ENCODE data around the gene WASHC2A.
A peak's percentile ranks its signal among the peaks of the same experiment; 100 is the strongest.
"Not testable (repeated sequence)": the region's sequence is repeated elsewhere in the genome, so short reads cannot be mapped to it uniquely, and the experiment has no call there.

Gene WASHC2A

DNA sequence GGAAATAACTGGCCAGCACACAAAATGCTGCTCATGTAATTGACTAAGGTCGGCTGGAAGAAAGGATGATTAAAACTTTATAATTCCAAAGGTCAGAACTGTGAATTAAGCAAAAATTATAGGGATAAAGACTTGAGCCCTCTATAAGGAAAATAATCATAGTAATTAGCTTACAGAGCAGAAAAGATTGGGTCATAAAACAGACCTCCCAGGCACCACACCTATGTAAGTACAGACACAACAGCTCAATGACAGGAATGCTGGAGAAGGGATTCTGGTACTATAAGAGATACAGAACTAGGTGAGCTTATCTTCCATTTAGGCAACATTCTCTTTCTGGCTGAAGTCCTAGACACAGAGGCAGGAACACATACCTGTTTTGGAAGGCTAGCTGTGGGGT, 9.0 kb upstream of the WASHC2A start:
- not testable (repeated sequence) for H3K4me1 ChIP-seq (ENCODE audit: insufficient read depth, low read length, poor library complexity, severe bottlenecking); H3K9ac ChIP-seq (ENCODE audit: low read depth, low read length, poor library complexity, severe bottlenecking); H3K4me2 ChIP-seq (ENCODE audit: low read depth, low read length, poor library complexity, severe bottlenecking); H2AFZ ChIP-seq (ENCODE audit: low read length); H4K20me1 ChIP-seq (ENCODE audit: insufficient read depth, low read length, poor library complexity, severe bottlenecking); H3K36me3 ChIP-seq (ENCODE audit: insufficient read depth, low read length); H3F3A ChIP-seq (ENCODE audit: low read depth); H3K27me3 ChIP-seq (ENCODE audit: insufficient read depth, low read length, poor library complexity, severe bottlenecking); H3K9me3 ChIP-seq (ENCODE audit: insufficient read depth, low read depth, low read length); H3K4me3 ChIP-seq (ENCODE audit: low read length, poor library complexity, severe bottlenecking); H3K79me2 ChIP-seq (ENCODE audit: insufficient read depth, low read length); H3K9me2 ChIP-seq (replicated peaks; ENCODE audit: low read depth, low read length)

DNA sequence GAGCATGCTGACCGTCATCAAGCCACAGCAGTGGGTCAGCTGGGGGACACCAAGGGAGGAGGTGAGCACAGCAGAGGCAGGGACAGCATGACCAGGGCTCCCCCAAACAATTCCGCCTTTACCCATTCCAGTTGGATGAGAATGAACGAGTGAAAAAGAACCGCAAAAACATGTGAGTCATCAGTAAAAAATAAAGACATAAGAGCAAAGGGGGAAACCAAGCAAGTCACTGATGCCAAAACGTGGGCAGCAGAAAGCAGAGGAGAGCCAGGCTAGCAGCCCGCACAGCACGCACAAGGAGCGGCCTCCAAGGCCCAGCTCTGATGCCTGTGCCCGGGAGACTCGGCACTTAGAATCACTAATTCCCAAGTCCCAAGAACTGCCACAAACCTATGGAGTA, 7.8 kb upstream of the WASHC2A start:
- H3K36me3 ChIP-seq (ENCODE audit: insufficient read depth, low read length); H3K4me1 ChIP-seq (ENCODE audit: insufficient read depth, low read length, poor library complexity, severe bottlenecking); H3K79me2 ChIP-seq (ENCODE audit: insufficient read depth, low read length): not testable (repeated sequence)

DNA sequence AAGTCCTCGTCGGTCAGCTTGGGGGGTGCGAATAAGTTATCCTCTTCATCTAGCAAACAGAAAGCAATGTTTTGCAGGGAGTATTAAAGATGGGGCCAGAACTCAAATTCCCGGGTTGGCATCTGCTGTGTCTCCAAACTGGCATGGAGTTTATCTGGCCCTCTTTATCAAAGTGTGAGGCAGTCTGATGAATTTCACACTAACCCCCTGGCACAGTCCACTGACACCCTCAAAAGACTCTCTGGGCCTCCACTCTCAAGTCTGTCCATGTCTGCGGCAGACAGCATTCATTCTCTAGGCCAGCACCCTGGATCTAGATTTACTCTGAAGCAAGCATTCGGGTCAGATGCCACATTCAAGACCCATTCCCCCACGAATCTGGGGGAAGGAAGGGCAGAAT, 6.2 kb upstream of the WASHC2A start:
- H3K9ac ChIP-seq (ENCODE audit: low read depth, low read length, poor library complexity, severe bottlenecking); H3K4me3 ChIP-seq (ENCODE audit: low read length, poor library complexity, severe bottlenecking); H4K20me1 ChIP-seq (ENCODE audit: insufficient read depth, low read length, poor library complexity, severe bottlenecking); H3K9me3 ChIP-seq (ENCODE audit: insufficient read depth, low read depth, low read length); H3K36me3 ChIP-seq (ENCODE audit: insufficient read depth, low read length); H3K79me2 ChIP-seq (ENCODE audit: insufficient read depth, low read length); H3K4me1 ChIP-seq (ENCODE audit: insufficient read depth, low read length, poor library complexity, severe bottlenecking); H3K4me2 ChIP-seq (ENCODE audit: low read depth, low read length, poor library complexity, severe bottlenecking); H3F3A ChIP-seq (ENCODE audit: low read depth); H3K9me2 ChIP-seq (replicated peaks; ENCODE audit: low read depth, low read length); H2AFZ ChIP-seq (ENCODE audit: low read length); H3K27me3 ChIP-seq (ENCODE audit: insufficient read depth, low read length, poor library complexity, severe bottlenecking): not testable (repeated sequence)

More for the DNA sequence above, 7.8 kb upstream of the WASHC2A start:
- H3K4me3 ChIP-seq (ENCODE audit: low read length, poor library complexity, severe bottlenecking); H4K20me1 ChIP-seq (ENCODE audit: insufficient read depth, low read length, poor library complexity, severe bottlenecking); H3K9me2 ChIP-seq (replicated peaks; ENCODE audit: low read depth, low read length); H3K4me2 ChIP-seq (ENCODE audit: low read depth, low read length, poor library complexity, severe bottlenecking); H3F3A ChIP-seq (ENCODE audit: low read depth); H3K9me3 ChIP-seq (ENCODE audit: insufficient read depth, low read depth, low read length); H3K27me3 ChIP-seq (ENCODE audit: insufficient read depth, low read length, poor library complexity, severe bottlenecking); H2AFZ ChIP-seq (ENCODE audit: low read length); H3K9ac ChIP-seq (ENCODE audit: low read depth, low read length, poor library complexity, severe bottlenecking): not testable (repeated sequence)

DNA sequence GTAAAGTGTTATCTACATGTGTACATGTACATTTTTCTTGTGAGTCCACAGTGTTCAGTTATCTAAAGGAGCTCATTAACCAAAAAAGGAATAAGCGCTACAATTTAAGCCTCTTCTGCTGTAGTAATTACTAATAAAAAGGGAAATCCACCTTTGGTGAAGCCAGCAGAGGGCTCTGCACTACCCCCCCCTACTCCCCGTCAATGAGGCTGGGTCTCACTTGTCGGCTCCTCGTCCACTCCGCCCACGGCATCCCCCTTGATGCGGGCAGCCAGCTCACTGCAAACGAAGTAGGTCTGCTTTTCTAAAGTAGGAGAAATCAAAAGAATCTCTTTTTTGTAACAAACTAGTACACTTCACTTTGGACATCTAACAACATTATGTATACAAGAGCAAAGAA, 4.7 kb upstream of the WASHC2A start:
- no peaks in the 10 kb centered on the region for H3K9me2 ChIP-seq (replicated peaks; ENCODE audit: low read depth, low read length)
- no peaks in the 10 kb centered on the region for H3K79me2 ChIP-seq (ENCODE audit: insufficient read depth, low read length)
- no peaks in the 10 kb centered on the region for H3K4me1 ChIP-seq (ENCODE audit: insufficient read depth, low read length, poor library complexity, severe bottlenecking)
- H3K4me2 ChIP-seq (ENCODE audit: low read depth, low read length, poor library complexity, severe bottlenecking): no peak overlapping the region
- H3K9ac ChIP-seq (ENCODE audit: low read depth, low read length, poor library complexity, severe bottlenecking): no peak overlapping the region
- H3K4me3 ChIP-seq (ENCODE audit: low read length, poor library complexity, severe bottlenecking): no peak overlapping the region
- H3K9me3 ChIP-seq (ENCODE audit: insufficient read depth, low read depth, low read length): no peaks in the 10 kb centered on the region
- H3K36me3 ChIP-seq (ENCODE audit: insufficient read depth, low read length): no peaks in the 10 kb centered on the region
- no peaks in the 10 kb centered on the region for H3F3A ChIP-seq (ENCODE audit: low read depth)
- no peak for TF ChIP-seq CTCF (conservative IDR thresholded peaks at IDR 0.05; ENCODE audit: low read length)
- no peak for TF ChIP-seq EZH2phosphoT487 (IDR thresholded peaks at IDR 0.05; ENCODE audit: borderline replicate concordance)
- no peaks in the 10 kb centered on the region for H3K27me3 ChIP-seq (ENCODE audit: insufficient read depth, low read length, poor library complexity, severe bottlenecking)
- no peak overlapping the region for H2AFZ ChIP-seq (ENCODE audit: low read length)
- no peaks in the 10 kb centered on the region for H4K20me1 ChIP-seq (ENCODE audit: insufficient read depth, low read length, poor library complexity, severe bottlenecking)

- not testable (repeated sequence) for H3K9me3 ChIP-seq (ENCODE audit: insufficient read depth, low read depth, low read length); H2AFZ ChIP-seq (ENCODE audit: low read length); H3K9me2 ChIP-seq (replicated peaks; ENCODE audit: low read depth, low read length); H3K9ac ChIP-seq (ENCODE audit: low read depth, low read length, poor library complexity, severe bottlenecking); H3F3A ChIP-seq (ENCODE audit: low read depth); H3K27me3 ChIP-seq (ENCODE audit: insufficient read depth, low read length, poor library complexity, severe bottlenecking); H3K36me3 ChIP-seq (ENCODE audit: insufficient read depth, low read length); H4K20me1 ChIP-seq (ENCODE audit: insufficient read depth, low read length, poor library complexity, severe bottlenecking); H3K4me1 ChIP-seq (ENCODE audit: insufficient read depth, low read length, poor library complexity, severe bottlenecking); H3K79me2 ChIP-seq (ENCODE audit: insufficient read depth, low read length)
- Histone ChIP-seq H3K4me3 (ENCODE audit: low read length, poor library complexity, severe bottlenecking) (peak overlapping the region; percentile 70), H3K4me2 (ENCODE audit: low read depth, low read length, poor library complexity, severe bottlenecking) (peak overlapping the region; percentile 40)
These were observed 552 bp downstream of the WASHC2A start for GRCh38 chr10:50068352-50068659.

DNA sequence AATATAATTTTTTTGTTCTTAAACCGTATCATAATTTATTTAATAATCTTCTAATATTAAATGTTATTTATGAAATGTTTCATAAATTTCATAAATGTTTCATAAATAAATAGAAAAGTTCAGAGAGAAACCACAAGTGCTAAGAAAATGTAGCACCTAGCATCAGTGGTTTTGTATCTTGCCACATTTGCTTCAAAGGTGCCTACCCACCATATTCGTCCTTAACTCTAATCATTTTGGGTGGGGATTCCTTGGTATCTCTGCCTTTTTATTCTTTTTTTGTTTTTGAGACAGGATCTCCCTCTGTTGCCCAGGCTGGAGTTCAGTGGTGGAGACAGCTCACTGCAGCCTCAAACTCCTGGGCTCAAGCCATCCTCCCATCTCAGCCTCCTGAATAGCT, 7.4 kb downstream of the WASHC2A start:
- not testable (repeated sequence) for H3K79me2 ChIP-seq (ENCODE audit: insufficient read depth, low read length); H3K9me3 ChIP-seq (ENCODE audit: insufficient read depth, low read depth, low read length); H3K9ac ChIP-seq (ENCODE audit: low read depth, low read length, poor library complexity, severe bottlenecking); H3F3A ChIP-seq (ENCODE audit: low read depth); H3K4me3 ChIP-seq (ENCODE audit: low read length, poor library complexity, severe bottlenecking); H3K27me3 ChIP-seq (ENCODE audit: insufficient read depth, low read length, poor library complexity, severe bottlenecking); H3K4me2 ChIP-seq (ENCODE audit: low read depth, low read length, poor library complexity, severe bottlenecking); H3K4me1 ChIP-seq (ENCODE audit: insufficient read depth, low read length, poor library complexity, severe bottlenecking); H3K36me3 ChIP-seq (ENCODE audit: insufficient read depth, low read length); H4K20me1 ChIP-seq (ENCODE audit: insufficient read depth, low read length, poor library complexity, severe bottlenecking); H3K9me2 ChIP-seq (replicated peaks; ENCODE audit: low read depth, low read length); H2AFZ ChIP-seq (ENCODE audit: low read length)
